IMR-90 (cell line): Measurements from ENCODE around the gene ZBTB48. TPM values are rescaled to one million over a fixed set of nuclear protein-coding genes. Genes with fewer than 3 reads are reported as not detected.

Experiments used
- ATAC-seq: fragments of 200-7000 bp; cut with Tn5 transposase; 2 replicates; pipeline ENCODE4 v1.9.1; 2020; ENCODE audit warnings: low read depth, mild to moderate bottlenecking, moderate library complexity
- BruUV-seq: library from RNA; stranded (reverse); fragments of 400-500 nt; replicated peaks from 2 replicates; lab custom pipeline; 2021; lab: Mats Ljungman, UMichigan
- CTCF ChIA-PET: fragments of 300-600 bp; formaldehyde crosslinking; extraction: SDS; loops from one replicate; lab custom pipeline; 2021; ENCODE audit warnings: antibody characterized with exemption; lab: Yijun Ruan, JAX
- POLR2A ChIA-PET: fragments of 300-600 bp; sonication (Branson Sonifier 250); formaldehyde crosslinking; loops from one replicate; lab custom pipeline; 2022; ENCODE audit warnings: antibody characterized with exemption; ENCODE audit not compliant: unreplicated experiment; lab: Charles Lee
- DNase-seq: peaks from one replicate; pipeline ENCODE4 v3.0.0; 2013
- H2AFZ ChIP-seq: replicated peaks from 2 replicates; pipeline ENCODE3; 2013; ENCODE audit warnings: low read length, mild to moderate bottlenecking; ENCODE audit not compliant: poor library complexity
- H2AK5ac ChIP-seq: 2 replicates; pipeline ENCODE4 v1.6.1; 2013; ENCODE audit warnings: low read depth, low read length, inconsistent platforms
- H2AK9ac ChIP-seq: replicated peaks from 2 replicates; pipeline ENCODE3; 2013; ENCODE audit warnings: mild to moderate bottlenecking, low read depth, low read length, moderate library complexity; ENCODE audit not compliant: poor library complexity
- H2BK120ac ChIP-seq: 2 replicates; pipeline ENCODE4 v1.6.1; 2013; ENCODE audit warnings: low read depth, low read length, inconsistent platforms
- H2BK15ac ChIP-seq: 3 replicates; pipeline ENCODE4 v1.6.1; 2013; ENCODE audit warnings: low read depth, low read length, inconsistent platforms
- H2BK20ac ChIP-seq: 2 replicates; pipeline ENCODE4 v1.6.1; 2013; ENCODE audit warnings: low read depth, mild to moderate bottlenecking, inconsistent platforms, low read length, moderate library complexity
- H2BK5ac ChIP-seq: 2 replicates; pipeline ENCODE4 v1.6.1; 2013; ENCODE audit warnings: mild to moderate bottlenecking, low read depth, low read length, inconsistent platforms; ENCODE audit not compliant: poor library complexity, severe bottlenecking
- H3K14ac ChIP-seq: replicated peaks from 2 replicates; pipeline ENCODE4 v1.6.1; 2013; ENCODE audit warnings: low read depth, low read length, inconsistent platforms
- H3K18ac ChIP-seq: 2 replicates; pipeline ENCODE4 v1.6.1; 2013; ENCODE audit warnings: low read depth, low read length, control low read depth
- H3K23ac ChIP-seq: 2 replicates; pipeline ENCODE4 v1.6.1; 2013; ENCODE audit warnings: low read depth, low read length, inconsistent platforms
- H3K27ac ChIP-seq: 2 replicates; pipeline ENCODE4 v1.5.1; 2013; ENCODE audit warnings: mild to moderate bottlenecking, control low read depth, low read length; ENCODE audit not compliant: insufficient read depth
- H3K27me3 ChIP-seq: 2 replicates; pipeline ENCODE4 v1.6.1; 2013; ENCODE audit warnings: low read length; ENCODE audit not compliant: control insufficient read depth, insufficient read depth
- H3K36me3 ChIP-seq: 2 replicates; pipeline ENCODE4 v1.6.1; 2013; ENCODE audit warnings: low read length, mixed read lengths; ENCODE audit not compliant: control insufficient read depth, insufficient read depth
- H3K4ac ChIP-seq: 2 replicates; pipeline ENCODE4 v1.6.1; 2013; ENCODE audit warnings: low read depth, low read length, inconsistent platforms
- H3K4me1 ChIP-seq: 2 replicates; pipeline ENCODE4 v1.6.1; 2013; ENCODE audit warnings: low read length, mixed read lengths; ENCODE audit not compliant: control insufficient read depth, insufficient read depth
- H3K4me2 ChIP-seq: 2 replicates; pipeline ENCODE4 v1.6.1; 2013; ENCODE audit warnings: low read depth, mild to moderate bottlenecking, control low read depth, low read length, moderate library complexity
- H3K4me3 ChIP-seq: 2 replicates; pipeline ENCODE4 v1.5.1; 2013; ENCODE audit warnings: low read depth, mild to moderate bottlenecking, control low read depth, low read length, moderate library complexity; ENCODE audit not compliant: insufficient read depth
- H3K56ac ChIP-seq: 2 replicates; pipeline ENCODE4 v1.6.1; 2013; ENCODE audit warnings: low read length, inconsistent platforms; ENCODE audit not compliant: insufficient read depth; ENCODE audit errors: extremely low read depth
- H3K79me1 ChIP-seq, 2 experiments: 2 replicates each; pipeline ENCODE4 v1.6.1; 2013; ENCODE audit warnings: low read length in 2 of 2, inconsistent platforms in 1 of 2, low read depth in 1 of 2
- H3K9ac ChIP-seq: 2 replicates; pipeline ENCODE4 v1.6.1; 2013; ENCODE audit warnings: low read depth, low read length, control low read depth
- H3K9me1 ChIP-seq: 2 replicates; pipeline ENCODE4 v1.6.1; 2013; ENCODE audit warnings: low read length, inconsistent platforms; ENCODE audit not compliant: insufficient read depth
- H3K9me3 ChIP-seq: 2 replicates; pipeline ENCODE4 v1.6.1; 2013; ENCODE audit warnings: low read length; ENCODE audit not compliant: control insufficient read depth, insufficient read depth
- H4K20me1 ChIP-seq: 2 replicates; pipeline ENCODE4 v1.6.1; 2013; ENCODE audit warnings: low read length, inconsistent platforms; ENCODE audit not compliant: insufficient read depth
- H4K5ac ChIP-seq: 2 replicates; pipeline ENCODE4 v1.6.1; 2013; ENCODE audit warnings: mild to moderate bottlenecking, low read depth, low read length, control low read depth
- H4K8ac ChIP-seq, 2 experiments: 2 replicates each; pipeline ENCODE4 v1.6.1; 2013; ENCODE audit warnings: low read depth in 2 of 2, low read length in 2 of 2, control low read depth in 1 of 2, inconsistent platforms in 1 of 2
- H4K91ac ChIP-seq: 2 replicates; pipeline ENCODE4 v1.6.1; 2013; ENCODE audit warnings: low read depth, low read length, inconsistent platforms; ENCODE audit not compliant: insufficient read depth
- BHLHE40 ChIP-seq: fragments of 150-350 bp; IDR thresholded peaks from 2 replicates; pipeline ENCODE4 v1.6.1; 2016; ENCODE audit warnings: mild to moderate bottlenecking, low read depth, low read length
- CHD1 ChIP-seq: IDR thresholded peaks from 2 replicates; pipeline ENCODE4 v1.6.1; 2012; ENCODE audit warnings: low read depth, low read length, improper control_type of control experiment
- FOS ChIP-seq: fragments of 150-350 bp; IDR thresholded peaks from 2 replicates; pipeline ENCODE4 v1.6.1; 2016; ENCODE audit warnings: low read depth, low read length
- MAFK ChIP-seq: IDR thresholded peaks from 2 replicates; pipeline ENCODE4 v1.6.1; 2012; ENCODE audit warnings: low read depth, low read length, improper control_type of control experiment
- MXI1 ChIP-seq: IDR thresholded peaks from 2 replicates; pipeline ENCODE4 v1.6.1; 2012; ENCODE audit warnings: low read depth, mild to moderate bottlenecking, low read length, moderate library complexity, borderline replicate concordance
- NFE2L2 ChIP-seq: fragments of 150-350 bp; IDR thresholded peaks from 2 replicates; pipeline ENCODE4 v1.6.1; 2016; ENCODE audit warnings: low read depth, mild to moderate bottlenecking, low read length
- POLR2A ChIP-seq: IDR thresholded peaks from 2 replicates; pipeline ENCODE4 v1.6.1; 2012; ENCODE audit warnings: mild to moderate bottlenecking, low read depth, low read length
- RFX5 ChIP-seq: IDR thresholded peaks from 2 replicates; pipeline ENCODE4 v1.8.0; 2012; ENCODE audit warnings: low read depth, mild to moderate bottlenecking, low read length, moderate library complexity
- SMC3 ChIP-seq: fragments of 150-350 bp; IDR thresholded peaks from 2 replicates; pipeline ENCODE4 v1.6.1; 2016; ENCODE audit warnings: low read depth, mild to moderate bottlenecking, antibody characterized with exemption, low read length, moderate library complexity
- USF2 ChIP-seq: fragments of 150-350 bp; IDR thresholded peaks from 2 replicates; pipeline ENCODE4 v1.6.1; 2017; ENCODE audit warnings: mild to moderate bottlenecking, antibody characterized with exemption, low read length, low read depth
- WGBS, 2 experiments: methylation state at CpG; one replicate each; pipeline versions ENCODE4 v1.1.5 to v1.1.7; 2013; ENCODE audit warnings: missing lambda C conversion rate in 2 of 2; ENCODE audit not compliant: insufficient read length in 1 of 2; ENCODE audit errors: extremely low coverage in 2 of 2; 5-methylcytosine and 5-hydroxymethylcytosine counted together
- dilution Hi-C: fragments of 300-500 bp; cut with HindIII; formaldehyde crosslinking; loops from one replicate; pipeline ENCODE4 v1.14.3; 2018; ENCODE audit warnings: low sequenced_read_pairs; ENCODE audit not compliant: unreplicated experiment
- in situ Hi-C: fragments of 300-500 bp; cut with MboI; formaldehyde crosslinking; loops from 3 replicates; pipeline ENCODE4 v1.14.3; 2019; ENCODE audit warnings: low sequenced_read_pairs, inconsistent platforms, mixed read lengths
- intact Hi-C: fragments of 100-400 bp; cut with micrococcal nuclease; formaldehyde crosslinking; loops from 2 replicates; pipeline ENCODE4 v1.10.0; 2022
- polyA plus RNA-seq, 3 experiments: library from polyadenylated mRNA; depleted of rRNA; stranded (reverse); fragments of >200 nt; gene quantifications; 2 replicates each; pipeline ENCODE4 v1.2.3, GENCODE V29; 2012; ENCODE audit warnings: low replicate concordance in 1 of 3
- total RNA-seq: library from RNA; depleted of rRNA; stranded (reverse); fragments of >200 nt; gene quantifications from 2 replicates; pipeline ENCODE4 v1.2.3, GENCODE V29; 2012

Gene ZBTB48
- total and polyA plus RNA-seq, 2 of the 4 experiments (the other 2 are of a cell fraction): 9.3 to 17.5 TPM

DNA sequence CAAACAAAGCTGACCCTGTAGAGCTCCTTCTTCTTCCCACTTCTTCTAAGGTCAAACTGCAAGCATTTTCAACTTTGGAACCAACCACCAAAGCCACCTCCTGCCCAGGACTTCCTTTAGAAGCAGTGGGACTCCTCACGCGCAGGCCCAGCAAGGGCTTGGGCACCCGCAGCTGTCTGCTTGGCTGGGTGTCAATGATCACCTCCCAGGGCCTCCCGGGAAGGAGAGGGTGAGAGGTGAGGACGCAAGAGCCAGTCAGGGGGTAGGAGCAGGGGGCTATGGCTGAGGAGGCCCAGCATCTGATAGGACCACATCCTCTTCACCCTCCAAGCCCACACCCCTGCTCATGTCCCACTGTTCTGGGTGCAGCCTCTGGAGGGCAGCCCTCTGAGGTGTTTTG, 12.6 kb downstream of the ZBTB48 start:
- ATAC-seq (no peak), DNase-seq (no peak)
- H2BK15ac ChIP-seq: no peak overlapping the region
- H3K27ac ChIP-seq: no peak overlapping the region
- no peak overlapping the region for H3K23ac ChIP-seq
- H3K27me3 ChIP-seq: no peaks in the 10 kb centered on the region
- no peaks in the 10 kb centered on the region for H3K9me3 ChIP-seq
- H3K18ac ChIP-seq: no peak overlapping the region
- CTCF ChIA-PET: no interaction called here
- BruUV-seq: no TSS peak
- no peak for TF ChIP-seq NFE2L2
- no peak for TF ChIP-seq USF2
- no peak for TF ChIP-seq RFX5
- TF ChIP-seq MAFK: no peak
- TF ChIP-seq MXI1: no peak
- no peak for TF ChIP-seq POLR2A
- TF ChIP-seq CHD1: no peak
- no peak for TF ChIP-seq FOS
- no peak for TF ChIP-seq BHLHE40
- TF ChIP-seq SMC3: no peak
- no peak overlapping the region for H4K5ac ChIP-seq
- H2BK120ac ChIP-seq: no peak overlapping the region
- H2AK5ac ChIP-seq: no peak overlapping the region
- H4K91ac ChIP-seq: no peak overlapping the region
- WGBS, 2 experiments: no CpG with 5 or more reads among the region's 5 CpGs
- POLR2A ChIA-PET: no interaction called here
- no peak overlapping the region for H2AFZ ChIP-seq
- peaks cover 94% of the 10 kb centered on the region for H3K36me3 ChIP-seq
- in situ Hi-C loops: no loop called here
- H2BK5ac ChIP-seq: no peak overlapping the region
- dilution Hi-C loops: no loop called here
- H3K4me1 ChIP-seq: no peaks in the 10 kb centered on the region; the same call in 1 of the 2 replicates
- H4K8ac ChIP-seq: no peak overlapping the region
- no peaks in the 10 kb centered on the region for H3K9me1 ChIP-seq
- H3K9ac ChIP-seq: no peak overlapping the region
- H3K14ac ChIP-seq: no peak overlapping the region
- no peak overlapping the region for H2AK9ac ChIP-seq
- no peak overlapping the region for H3K4me3 ChIP-seq
- H3K56ac ChIP-seq: no peak overlapping the region
- no peak overlapping the region for H3K4me2 ChIP-seq
- intact Hi-C loops: no loop called here
- H3K79me1 ChIP-seq: peaks cover 8 to 79% of the 10 kb centered on the region in 2 experiments
- no peak overlapping the region for H2BK20ac ChIP-seq
- no peak overlapping the region for H3K4ac ChIP-seq
- peaks cover 78% of the 10 kb centered on the region for H4K20me1 ChIP-seq
